Fibroblast of mammary gland (primary cell): ENCODE data around the gene SKOR2.
"Not testable (repeated sequence)": the region's sequence is repeated elsewhere in the genome, so short reads cannot be mapped to it uniquely, and the experiment has no call there.

Experiments
- DNase-seq: peaks from one replicate; pipeline ENCODE4 v3.0.0-alpha.2; 2010; ENCODE audit warnings: low read depth
- H3K4me3 ChIP-seq: 2 replicates; pipeline ENCODE4 v1.5.1; 2011; ENCODE audit warnings: low read depth, mild to moderate bottlenecking, low read length, moderate library complexity; ENCODE audit not compliant: control insufficient read depth
- CTCF ChIP-seq: conservative IDR thresholded peaks from 2 replicates; pipeline ENCODE4 v1.5.1; 2011; ENCODE audit warnings: low read depth, low read length, inconsistent platforms; ENCODE audit not compliant: control insufficient read depth, insufficient read depth

The SKOR2 gene

GRCh38 chr18:47163241-47163640, 88.2 kb downstream of the SKOR2 start:
- DNase-seq, result peak; percentile 85
- no peak overlapping the region for H3K4me3 ChIP-seq
- no peak for TF ChIP-seq CTCF

DNA sequence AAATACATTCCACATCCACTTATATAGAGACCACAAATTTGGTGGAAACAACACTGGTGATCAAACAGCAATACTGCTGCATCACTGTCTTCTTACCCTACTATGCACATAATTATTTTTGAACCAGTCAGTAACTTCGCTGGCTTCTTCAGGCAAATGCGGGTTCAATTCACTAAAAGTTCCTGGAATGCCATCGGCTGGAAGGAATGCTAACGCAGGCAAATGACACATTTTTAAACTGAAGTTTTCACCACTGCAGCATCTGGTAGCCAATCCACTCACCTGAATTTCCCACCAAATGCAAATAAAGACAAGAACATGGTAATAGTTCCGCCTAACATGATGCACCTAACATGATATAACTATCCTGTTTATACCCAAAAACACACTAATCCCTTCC, 91.2 kb downstream of the SKOR2 start:
- TF ChIP-seq CTCF, result no peak
- no peak for DNase-seq
- H3K4me3 ChIP-seq, result no peak overlapping the region

DNA sequence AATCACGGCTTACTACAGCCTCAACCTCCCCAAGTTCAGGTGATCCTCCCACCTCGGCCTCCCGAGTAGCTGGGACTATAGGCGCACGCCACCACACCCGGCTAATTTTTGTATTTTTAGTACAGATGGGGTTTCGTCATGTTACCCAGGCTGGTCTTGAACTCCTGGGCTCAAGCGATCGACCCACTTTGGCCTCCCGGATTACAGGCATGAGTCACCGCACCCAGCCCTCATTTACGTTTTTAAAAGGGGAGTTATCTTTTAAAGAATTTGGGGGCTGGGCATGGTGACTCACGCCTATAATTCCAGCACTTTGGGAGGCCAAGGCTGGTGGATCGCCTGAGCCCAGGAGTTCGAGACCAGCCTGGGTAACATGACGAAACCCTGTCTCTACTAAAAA, 93.1 kb downstream of the SKOR2 start:
- DNase-seq, result peak; percentile 53
- H3K4me3 ChIP-seq, result not testable (repeated sequence)
